HG03571 (cell line): Measurements from ENCODE around the gene WDR93.
"Not testable (repeated sequence)": the region's sequence is repeated elsewhere in the genome, so short reads cannot be mapped to it uniquely, and the experiment has no call there.

ENCODE experiments used
- ATAC-seq: cut with Tn5 transposase; IDR thresholded peaks from one replicate; pipeline ENCODE4 v1.9.1; 2021; ENCODE audit not compliant: unreplicated experiment

Gene WDR93

DNA sequence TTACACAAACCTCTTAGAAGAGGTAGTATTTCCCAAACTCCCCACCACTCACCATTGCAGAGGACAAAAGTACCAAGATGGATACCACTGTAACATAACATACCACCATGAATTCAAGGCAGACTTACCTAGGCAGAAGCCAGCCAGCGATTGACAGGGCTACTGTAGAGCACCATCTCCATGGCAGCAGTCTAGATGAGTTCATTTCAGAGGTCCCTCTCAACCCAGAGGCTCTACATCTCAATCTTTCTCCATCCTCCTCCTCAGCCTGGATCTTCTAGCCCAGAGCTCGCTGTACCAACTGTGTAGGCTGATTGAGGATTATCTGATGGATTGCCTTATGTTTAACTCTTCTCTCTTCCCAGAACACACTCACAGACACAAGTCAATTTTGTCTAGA, 9.5 kb upstream of the WDR93 start:
- no peak for ATAC-seq

DNA sequence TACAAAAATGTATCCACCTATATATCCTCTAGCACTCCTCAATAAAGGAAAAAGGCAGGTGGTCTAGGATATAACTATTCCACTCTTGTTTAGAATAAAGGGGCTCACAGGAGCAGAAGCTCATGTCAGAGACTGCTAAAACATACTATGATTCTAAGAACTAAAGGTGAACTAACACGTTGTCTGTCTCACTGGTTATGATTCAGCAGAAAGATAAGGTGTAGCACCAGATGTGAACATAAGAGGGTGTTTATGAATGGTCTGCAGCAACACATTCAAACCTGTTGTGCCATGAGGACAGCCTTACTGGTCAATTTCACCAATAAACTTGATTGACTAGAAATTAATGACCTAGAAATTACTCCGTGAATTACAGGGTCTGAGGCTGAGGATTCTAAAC, 4.6 kb upstream of the WDR93 start:
- no peak for ATAC-seq

DNA sequence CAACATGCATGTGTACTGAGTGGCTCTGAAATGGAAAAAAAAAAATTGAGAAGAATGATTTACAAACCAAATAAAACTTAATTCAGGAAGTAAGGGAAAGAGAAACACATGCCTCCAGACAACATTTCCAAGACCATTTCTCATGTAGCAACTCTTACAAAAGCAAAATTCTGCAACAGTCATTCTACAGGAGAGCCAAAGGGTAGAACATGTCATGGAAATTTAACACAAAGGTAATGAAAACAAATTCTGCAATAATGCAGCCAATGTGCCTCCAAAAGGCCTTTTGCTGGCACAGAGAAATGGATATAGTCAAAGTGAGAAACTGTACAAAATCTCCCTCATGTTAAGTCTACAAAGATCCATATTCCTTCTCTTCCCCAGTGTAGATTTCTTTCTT, 4.1 kb upstream of the WDR93 start:
- no peak for ATAC-seq

DNA sequence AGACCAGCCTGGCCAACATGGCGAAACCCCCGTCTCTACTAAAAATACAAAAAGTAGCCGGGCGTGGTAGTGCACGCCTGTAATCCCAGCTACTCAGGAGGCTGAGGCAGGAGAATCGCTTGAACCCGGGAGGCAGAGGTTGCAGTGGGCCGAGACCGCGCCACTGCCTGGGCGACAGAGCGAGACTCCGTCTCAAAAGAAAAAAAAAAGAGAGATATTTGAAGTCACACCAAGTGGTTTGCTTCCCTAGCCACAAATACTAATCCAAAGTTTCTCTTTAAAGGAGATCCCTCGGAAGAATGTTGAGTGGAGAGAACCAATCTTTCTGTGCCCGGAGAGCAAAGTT, 708 bp upstream of the WDR93 start:
- ATAC-seq: not testable (repeated sequence)

GRCh38 chr15:89693091-89693490, 2.5 kb downstream of the WDR93 start:
- no peak for ATAC-seq

GRCh38 chr15:89693696-89694095, 3.1 kb downstream of the WDR93 start:
- no peak for ATAC-seq

- no peak for ATAC-seq
These were observed 4.6 kb downstream of the WDR93 start for GRCh38 chr15:89695198-89695597.

DNA sequence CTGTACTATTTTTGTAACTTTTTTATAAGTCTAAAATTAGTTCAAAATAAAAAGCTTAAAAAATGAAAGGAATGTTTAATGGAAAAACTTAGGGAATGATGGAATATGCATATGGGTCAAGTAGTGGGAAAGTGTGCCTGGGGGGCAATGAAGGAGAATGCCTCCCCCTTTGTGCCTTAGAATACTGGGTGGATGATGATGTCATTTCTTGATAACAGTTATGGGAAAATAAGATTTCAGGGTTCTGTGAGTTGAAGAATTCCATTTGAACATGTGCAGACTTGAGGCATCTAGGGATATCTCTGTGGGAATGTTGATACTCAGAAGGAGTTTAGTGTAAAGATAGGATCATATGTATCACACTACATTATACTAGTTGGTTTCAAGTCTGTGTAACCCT, 13.8 kb downstream of the WDR93 start:
- ATAC-seq: no peak

- no peak for ATAC-seq
These were observed 17.0 kb downstream of the WDR93 start for GRCh38 chr15:89707577-89707976.

DNA sequence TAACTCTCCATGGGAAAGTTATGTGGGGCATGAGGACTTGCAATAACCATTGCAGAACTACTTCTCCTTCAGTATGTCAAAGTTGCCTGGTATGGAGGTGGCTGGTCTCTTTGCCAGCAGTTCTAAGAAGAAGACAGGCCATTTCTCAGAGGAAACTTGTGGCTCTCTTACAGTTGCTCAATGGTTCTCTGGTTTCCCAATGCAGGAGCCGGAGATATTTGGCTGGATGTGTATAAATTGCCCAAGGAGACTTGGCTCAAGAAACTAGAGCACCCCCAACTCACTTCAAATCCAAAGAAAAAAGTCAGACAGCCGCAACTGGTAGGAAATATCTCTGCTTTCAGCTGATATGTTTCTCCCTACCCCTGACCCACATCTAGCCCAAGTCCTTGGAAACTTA, 24.2 kb downstream of the WDR93 start:
- no peak for ATAC-seq

DNA sequence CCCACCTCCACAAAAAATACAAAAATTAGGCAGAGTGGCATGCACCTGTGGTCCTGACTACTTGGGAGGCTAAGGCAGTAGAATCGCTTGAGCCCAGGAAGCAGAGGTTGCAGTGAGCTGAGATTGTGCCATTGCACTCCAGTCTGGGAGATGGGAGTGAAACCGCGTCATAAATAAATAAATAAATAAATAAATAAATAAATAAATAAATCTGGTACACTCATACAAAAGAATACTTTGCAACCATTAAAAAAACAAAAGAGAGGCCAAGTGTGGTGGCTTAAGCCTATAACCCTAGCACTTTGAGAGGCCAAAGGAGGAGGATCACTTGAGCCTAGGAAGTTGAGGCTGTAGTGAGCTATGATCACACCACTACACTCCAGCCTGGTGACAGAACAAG, 32.4 kb downstream of the WDR93 start:
- no peak for ATAC-seq

GRCh38 chr15:89724621-89725020, 34.0 kb downstream of the WDR93 start:
- no peak for ATAC-seq

DNA sequence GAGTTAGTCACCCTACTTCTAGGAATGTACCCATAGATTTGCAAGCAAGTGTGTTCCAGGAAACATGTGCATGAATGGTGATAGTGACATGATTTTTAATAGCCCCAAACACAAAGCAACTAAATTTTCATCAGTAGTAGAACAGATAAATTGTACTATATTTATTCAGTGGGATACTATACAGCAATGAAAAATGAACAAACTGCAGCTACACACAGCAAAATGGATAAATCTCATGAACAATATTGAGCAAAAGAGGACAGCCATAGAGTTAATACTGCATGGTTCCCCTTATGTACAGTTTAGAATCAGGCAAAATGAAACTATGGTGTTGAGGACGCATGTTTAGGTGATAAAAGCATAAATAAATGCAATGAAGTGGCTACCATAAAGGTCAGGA, 34.5 kb downstream of the WDR93 start:
- ATAC-seq: no peak

DNA sequence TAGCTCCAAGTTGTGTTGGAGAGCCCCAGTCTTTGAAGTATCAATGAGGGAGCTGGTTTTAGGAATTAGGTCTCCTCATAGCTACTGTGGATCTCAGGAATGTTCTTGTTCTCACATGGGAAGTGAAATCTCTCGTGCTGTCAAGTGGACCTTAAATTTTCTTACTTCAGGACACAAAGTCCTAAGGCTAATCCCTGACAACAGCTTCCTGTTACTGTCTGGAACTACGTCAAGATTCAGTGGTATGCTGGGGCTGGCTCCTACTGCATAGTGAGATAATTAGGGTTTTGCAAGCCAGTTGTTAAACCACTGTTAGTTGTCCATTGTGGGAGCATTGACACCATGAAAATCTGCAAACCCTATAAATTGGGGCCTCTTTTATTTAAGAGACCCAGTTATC, 37.6 kb downstream of the WDR93 start:
- ATAC-seq: no peak

DNA sequence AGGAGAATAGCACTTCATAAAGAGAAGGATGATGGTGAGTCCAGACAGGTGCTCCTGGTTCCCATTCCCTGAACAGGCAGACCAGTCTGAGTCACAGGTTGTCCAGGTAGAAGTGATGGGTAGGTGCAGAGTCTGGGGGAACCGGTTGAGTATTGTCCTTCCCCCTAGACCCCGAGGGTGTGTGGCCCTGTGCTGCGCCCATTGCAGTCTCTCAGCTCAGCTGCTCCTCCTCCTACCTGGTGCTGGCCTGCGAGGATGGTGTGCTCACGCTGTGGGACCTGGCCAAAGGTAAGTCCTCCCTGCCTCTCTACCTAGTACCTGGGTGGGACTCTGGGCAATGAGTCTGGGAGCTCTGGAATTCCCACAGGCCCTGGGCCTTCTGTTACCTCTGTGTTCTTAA, 40.7 kb downstream of the WDR93 start:
- no peak for ATAC-seq

DNA sequence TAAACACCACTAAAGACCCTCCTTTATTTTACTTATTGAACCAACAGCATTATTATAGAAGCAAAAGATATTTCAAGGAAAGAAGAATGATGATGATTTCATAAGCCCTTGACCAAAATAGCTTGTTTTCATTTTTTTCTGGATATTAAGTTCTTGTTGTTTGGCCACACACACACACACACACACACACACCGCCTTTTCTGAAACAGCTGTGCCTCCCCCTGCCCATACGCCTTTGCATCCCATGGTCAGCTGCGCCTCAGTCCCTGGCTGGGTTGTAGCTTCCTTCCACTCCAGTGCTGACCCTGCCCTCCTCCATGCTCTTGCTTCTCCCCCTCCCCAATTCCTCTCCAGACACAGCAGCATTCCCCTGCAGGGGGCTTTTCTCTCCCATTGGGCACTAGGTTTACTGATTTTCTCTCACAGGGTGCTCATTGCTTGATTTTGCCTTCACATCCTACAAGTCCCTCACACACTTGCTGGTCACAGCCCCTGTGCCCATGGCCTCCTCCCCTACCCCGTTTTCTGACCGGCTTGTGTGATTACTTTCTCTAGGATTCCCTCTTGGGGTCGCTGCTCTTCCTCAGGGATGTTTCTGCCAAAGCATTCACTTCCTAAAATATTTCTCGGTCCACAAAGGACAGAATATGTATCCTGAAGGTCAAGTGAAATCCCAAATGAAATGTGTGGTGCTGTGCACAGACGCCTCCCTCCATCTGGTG, 42.0 kb downstream of the WDR93 start:
- no peak for ATAC-seq

DNA sequence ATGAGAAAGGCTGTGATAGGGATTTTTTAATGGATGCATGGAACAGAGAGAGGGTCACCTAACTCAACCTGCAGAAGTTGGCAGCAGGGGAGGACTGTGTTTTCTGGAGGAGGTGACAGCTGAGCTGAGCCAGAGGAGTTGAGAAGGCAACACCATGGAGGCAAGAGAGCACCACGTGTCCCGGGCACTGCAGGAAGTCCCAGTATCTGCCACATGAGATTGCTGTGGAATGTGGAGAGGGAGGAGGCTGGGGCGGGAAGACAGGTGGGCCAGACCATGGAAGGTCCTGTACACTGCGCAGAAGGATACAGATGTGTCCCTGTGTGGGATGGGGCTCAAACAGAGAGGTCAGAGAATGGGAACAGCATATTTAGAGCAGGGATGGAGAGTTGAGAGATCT, 45.2 kb downstream of the WDR93 start:
- no peak for ATAC-seq

- no peak for ATAC-seq
These were observed 49.5 kb downstream of the WDR93 start for GRCh38 chr15:89740137-89740536.

DNA sequence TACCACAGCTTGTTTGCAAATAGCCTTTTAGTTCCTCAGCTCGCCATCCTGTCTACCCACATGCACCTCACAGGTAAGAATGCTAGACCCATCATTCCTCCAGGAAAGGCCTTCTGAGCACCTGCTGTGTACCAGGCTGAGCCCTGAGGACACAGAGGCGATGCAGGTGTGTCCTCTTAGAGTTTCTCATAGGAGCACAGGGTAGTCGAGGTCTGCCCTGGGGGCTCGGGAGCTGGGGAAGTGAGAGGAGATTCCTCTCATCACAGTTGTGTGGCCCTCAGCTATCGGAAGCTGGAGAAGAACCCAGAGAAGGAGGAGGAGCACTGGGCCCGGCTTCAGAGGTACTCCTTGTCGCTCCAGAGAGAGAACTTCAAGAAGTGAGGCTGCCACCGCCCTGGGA, 52.4 kb downstream of the WDR93 start:
- ATAC-seq: no peak

GRCh38 chr15:89743594-89743993, 53.0 kb downstream of the WDR93 start:
- no peak for ATAC-seq

- ATAC-seq: no peak
These were observed 54.5 kb downstream of the WDR93 start for GRCh38 chr15:89745131-89745530.

DNA sequence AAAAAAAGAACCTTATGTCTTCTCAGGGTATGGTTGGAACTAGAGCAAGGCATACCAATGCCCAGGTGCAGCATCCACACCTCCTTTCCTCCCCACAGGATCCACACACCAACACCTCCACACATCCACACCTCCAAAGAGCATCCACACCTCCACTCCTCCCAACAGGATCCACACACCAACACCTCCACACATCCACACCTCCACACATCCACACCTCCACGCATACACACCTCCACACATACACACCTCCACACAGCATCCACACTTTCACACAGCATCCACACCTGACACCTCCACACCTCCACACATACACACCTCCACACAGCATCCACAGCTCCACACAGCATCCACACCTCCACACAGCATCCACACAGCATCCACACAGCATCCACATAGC, 55.2 kb downstream of the WDR93 start:
- ATAC-seq: no peak

- ATAC-seq: no peak
These were observed 55.8 kb downstream of the WDR93 start for GRCh38 chr15:89746386-89746780.
